ENCODE results near the gene NAALADL2. TPM values are rescaled to one million over a fixed set of nuclear protein-coding genes. Genes with fewer than 3 reads are reported as not detected.

The NAALADL2 gene
- total and polyA plus RNA-seq, 2 of the 8 experiments (the other 6 are each of a cell fraction or from before 2014, with no cell fraction given): 0.12 to 0.22 TPM

GRCh38 chr3:175007306-175007705 lies 148.2 kb downstream of the NAALADL2 start (continued):
- TF ChIP-seq BCL11A (IDR thresholded peaks at IDR 0.05; ENCODE audit: low read depth in 2 of 2, low read length in 2 of 2): no peak
- no peak for TF ChIP-seq E2F6 (IDR thresholded peaks at IDR 0.05)
- no peak for TF ChIP-seq POLR2A (IDR thresholded peaks at IDR 0.05; ENCODE audit: control extremely low read depth in 1 of 2, low read depth in 2 of 2, low read length in 2 of 2)
- TF ChIP-seq HDAC6 (IDR thresholded peaks at IDR 0.05; ENCODE audit: low read depth, low read length): no peak
- no peak for TF ChIP-seq SRF (IDR thresholded peaks at IDR 0.05; ENCODE audit: low read depth, low read length)
- TF ChIP-seq HDAC2 (IDR thresholded peaks at IDR 0.05; ENCODE audit: borderline replicate concordance in 1 of 2, low read depth in 2 of 2, low read length in 2 of 2): no peak
- no peak for TF ChIP-seq CHD1 (IDR thresholded peaks at IDR 0.05; ENCODE audit: low read depth, low read length)
- TF ChIP-seq RBBP5 (IDR thresholded peaks at IDR 0.05; ENCODE audit: borderline replicate concordance, low read depth, low read length): no peak
- TF ChIP-seq ATF2 (IDR thresholded peaks at IDR 0.05; ENCODE audit: low read length): no peak
